Measurements from ENCODE around the gene SNAP23.
A peak's percentile ranks its signal among the peaks of the same experiment; 100 is the strongest.

Gene SNAP23

GRCh38 chr15:42495361-42496212, at the start of gene SNAP23:
Gene SNAP23, plus strand, starts transcription at chr15:42495634. Its CDS starts 16,213 bp downstream, at chr15:42511847.
- DNase-seq (ENCODE audit: extremely low spot score, insufficient read length, low read depth) (peak; percentile 89), FAIRE-seq (peak; percentile 87)

- FAIRE-seq, result no peak
- DNase-seq (ENCODE audit: extremely low spot score, insufficient read length, low read depth), result no peak
Measured at GRCh38 chr15:42447599-42447998, 47.8 kb upstream of the SNAP23 start.

- DNase-seq (ENCODE audit: extremely low spot score, insufficient read length, low read depth) (no peak), FAIRE-seq (no peak)
Measured at GRCh38 chr15:42448281-42448680, 47.2 kb upstream of the SNAP23 start.

GRCh38 chr15:42449770-42450424, 45.5 kb upstream of the SNAP23 start:
- no peak for FAIRE-seq
- DNase-seq (ENCODE audit: extremely low spot score, insufficient read length, low read depth), result no peak

- no peak for DNase-seq (ENCODE audit: extremely low spot score, insufficient read length, low read depth)
- FAIRE-seq, result no peak
Measured at GRCh38 chr15:42450425-42450790, 45.0 kb upstream of the SNAP23 start.

GRCh38 chr15:42453826-42454225, 41.6 kb upstream of the SNAP23 start:
- DNase-seq (ENCODE audit: extremely low spot score, insufficient read length, low read depth), result no peak
- no peak for FAIRE-seq

- no peak for FAIRE-seq
Measured at GRCh38 chr15:42456531-42456930, 38.9 kb upstream of the SNAP23 start.

GRCh38 chr15:42456971-42457370, 38.5 kb upstream of the SNAP23 start:
- FAIRE-seq (peak; percentile 39), DNase-seq (ENCODE audit: extremely low spot score, insufficient read length, low read depth) (no peak)

More at GRCh38 chr15:42456531-42456930, 38.9 kb upstream of the SNAP23 start:
- DNase-seq (ENCODE audit: extremely low spot score, insufficient read length, low read depth), result no peak

GRCh38 chr15:42457445-42458442, 37.7 kb upstream of the SNAP23 start:
- FAIRE-seq (peak; percentile 78), DNase-seq (ENCODE audit: extremely low spot score, insufficient read length, low read depth) (no peak)

GRCh38 chr15:42461261-42461660, 34.2 kb upstream of the SNAP23 start:
- DNase-seq (ENCODE audit: extremely low spot score, insufficient read length, low read depth) (no peak), FAIRE-seq (no peak)

- no peak for DNase-seq (ENCODE audit: extremely low spot score, insufficient read length, low read depth)
- FAIRE-seq, result no peak
Measured at GRCh38 chr15:42465520-42466259, 29.7 kb upstream of the SNAP23 start.

- FAIRE-seq, result no peak
- no peak for DNase-seq (ENCODE audit: extremely low spot score, insufficient read length, low read depth)
Measured at GRCh38 chr15:42471002-42471401, 24.4 kb upstream of the SNAP23 start.

GRCh38 chr15:42474827-42475226, 20.6 kb upstream of the SNAP23 start:
- DNase-seq (ENCODE audit: extremely low spot score, insufficient read length, low read depth) (no peak), FAIRE-seq (no peak)

GRCh38 chr15:42482701-42483100, 12.7 kb upstream of the SNAP23 start:
- DNase-seq (ENCODE audit: extremely low spot score, insufficient read length, low read depth) (no peak), FAIRE-seq (no peak)

- FAIRE-seq (no peak), DNase-seq (ENCODE audit: extremely low spot score, insufficient read length, low read depth) (no peak)
Measured at GRCh38 chr15:42483677-42484076, 11.8 kb upstream of the SNAP23 start.

GRCh38 chr15:42490291-42490670, 5.2 kb upstream of the SNAP23 start:
- FAIRE-seq (peak; percentile 68), DNase-seq (ENCODE audit: extremely low spot score, insufficient read length, low read depth) (no peak)

- DNase-seq (ENCODE audit: extremely low spot score, insufficient read length, low read depth) (peak; percentile 85), FAIRE-seq (peak; percentile 97)
Measured at GRCh38 chr15:42490671-42491538, 4.5 kb upstream of the SNAP23 start, which contains the start of gene ZNF106. Gene ZNF106, minus strand, starts transcription at chr15:42491141. Its CDS starts 18,852 bp downstream, at chr15:42472289.

GRCh38 chr15:42491539-42492225, 3.8 kb upstream of the SNAP23 start:
- DNase-seq (ENCODE audit: extremely low spot score, insufficient read length, low read depth) (no peak), FAIRE-seq (no peak)

Data from GM18507 (cell line).